ENCODE measurements around the gene LGALS7B.
A peak's percentile ranks its signal among the peaks of the same experiment; 100 is the strongest.

DNA sequence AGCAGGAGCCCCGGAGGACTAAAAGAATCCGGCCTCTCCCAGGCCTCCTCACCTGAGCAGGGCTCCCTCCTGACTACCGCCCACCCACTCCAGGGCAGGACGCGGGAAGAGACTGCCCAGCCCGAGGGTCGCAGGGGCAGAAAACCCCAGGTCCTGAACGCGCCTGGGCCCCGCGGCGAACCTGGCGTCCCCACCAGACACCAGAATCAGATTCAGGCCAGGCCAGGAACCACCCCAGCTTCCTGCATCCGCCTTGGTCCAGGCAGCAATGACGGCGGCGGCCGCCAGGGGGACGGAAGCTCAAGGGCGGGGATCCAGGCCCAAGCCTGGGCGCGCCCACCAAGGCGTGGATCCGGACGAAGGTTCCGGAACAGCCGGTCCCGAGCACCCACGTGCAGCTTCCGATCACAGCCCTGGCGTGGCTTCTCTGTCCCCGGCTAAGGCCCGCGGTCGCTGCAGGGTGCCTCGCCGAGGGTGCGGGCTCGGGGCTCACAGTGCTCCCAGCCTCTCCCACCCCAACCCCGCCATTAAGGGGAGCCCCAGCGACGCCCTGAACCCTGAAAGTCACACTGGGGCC, 19.3 kb upstream of the LGALS7B start:
- TF ChIP-seq POLR2A (IDR thresholded peaks at IDR 0.05) (no peak), EP300 (IDR thresholded peaks at IDR 0.05) (no peak), POLR2AphosphoS5 (IDR thresholded peaks at IDR 0.05) (peak; percentile 29)
- TF ChIP-seq, protein P1, sequence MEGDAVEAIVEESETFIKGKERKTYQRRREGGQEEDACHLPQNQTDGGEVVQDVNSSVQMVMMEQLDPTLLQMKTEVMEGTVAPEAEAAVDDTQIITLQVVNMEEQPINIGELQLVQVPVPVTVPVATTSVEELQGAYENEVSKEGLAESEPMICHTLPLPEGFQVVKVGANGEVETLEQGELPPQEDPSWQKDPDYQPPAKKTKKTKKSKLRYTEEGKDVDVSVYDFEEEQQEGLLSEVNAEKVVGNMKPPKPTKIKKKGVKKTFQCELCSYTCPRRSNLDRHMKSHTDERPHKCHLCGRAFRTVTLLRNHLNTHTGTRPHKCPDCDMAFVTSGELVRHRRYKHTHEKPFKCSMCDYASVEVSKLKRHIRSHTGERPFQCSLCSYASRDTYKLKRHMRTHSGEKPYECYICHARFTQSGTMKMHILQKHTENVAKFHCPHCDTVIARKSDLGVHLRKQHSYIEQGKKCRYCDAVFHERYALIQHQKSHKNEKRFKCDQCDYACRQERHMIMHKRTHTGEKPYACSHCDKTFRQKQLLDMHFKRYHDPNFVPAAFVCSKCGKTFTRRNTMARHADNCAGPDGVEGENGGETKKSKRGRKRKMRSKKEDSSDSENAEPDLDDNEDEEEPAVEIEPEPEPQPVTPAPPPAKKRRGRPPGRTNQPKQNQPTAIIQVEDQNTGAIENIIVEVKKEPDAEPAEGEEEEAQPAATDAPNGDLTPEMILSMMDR (IDR thresholded peaks at IDR 0.05): peak in 3 of 4 experiments; percentile 63 to 91 (median 85)
